ENCODE measurements around the gene WNT7B.
"Not testable (repeated sequence)": the region's sequence is repeated elsewhere in the genome, so short reads cannot be mapped to it uniquely, and the experiment has no call there.

Gene WNT7B

GRCh38 chr22:46008291-46008690 is 31.3 kb upstream of the WNT7B start:
- DNase-seq (ENCODE audit: low read depth in 3 of 3): no peak

GRCh38 chr22:46007848-46008261 is 30.9 kb upstream of the WNT7B start:
- no peak for DNase-seq (ENCODE audit: low read depth in 3 of 3)

GRCh38 chr22:46007003-46007847 is 30.3 kb upstream of the WNT7B start:
- no peak for DNase-seq (ENCODE audit: low read depth in 3 of 3)

- peak; percentile 74 to 88 (median 82) for DNase-seq (ENCODE audit: low read depth in 3 of 3)
Observed at GRCh38 chr22:46006379-46007002, 29.5 kb upstream of the WNT7B start.

- DNase-seq (ENCODE audit: low read depth in 3 of 3): not testable (repeated sequence)
Observed at GRCh38 chr22:46005116-46005705, 28.2 kb upstream of the WNT7B start.

- no peak for DNase-seq (ENCODE audit: low read depth in 3 of 3)
Observed at GRCh38 chr22:46004105-46004866, 27.3 kb upstream of the WNT7B start.

- DNase-seq (ENCODE audit: low read depth in 3 of 3): no peak
Observed at GRCh38 chr22:46003271-46004091, 26.5 kb upstream of the WNT7B start.

- DNase-seq (ENCODE audit: low read depth in 3 of 3): no peak
Observed at GRCh38 chr22:46002757-46003270, 25.9 kb upstream of the WNT7B start.

- no peak for DNase-seq (ENCODE audit: low read depth in 3 of 3)
Observed at GRCh38 chr22:46001426-46002106, 24.6 kb upstream of the WNT7B start.

GRCh38 chr22:46001046-46001425 is 24.1 kb upstream of the WNT7B start:
- no peak for DNase-seq (ENCODE audit: low read depth in 3 of 3)

- DNase-seq (ENCODE audit: low read depth in 3 of 3): no peak
Observed at GRCh38 chr22:46000081-46001027, 23.4 kb upstream of the WNT7B start.

GRCh38 chr22:45999379-45999971 is 22.5 kb upstream of the WNT7B start:
- no peak for DNase-seq (ENCODE audit: low read depth in 3 of 3)

- DNase-seq (ENCODE audit: low read depth in 3 of 3): no peak
Observed at GRCh38 chr22:45998638-45999378, 21.8 kb upstream of the WNT7B start.

GRCh38 chr22:45997777-45998637 is 21.0 kb upstream of the WNT7B start:
- DNase-seq (ENCODE audit: low read depth in 3 of 3): no peak

GRCh38 chr22:45997077-45997776 is 20.3 kb upstream of the WNT7B start:
- no peak for DNase-seq (ENCODE audit: low read depth in 3 of 3)

GRCh38 chr22:45996241-45997076 is 19.5 kb upstream of the WNT7B start:
- no peak for DNase-seq (ENCODE audit: low read depth in 3 of 3)
